NCI-H510A (cell line): ENCODE results near the gene KNDC1.
"Not testable (repeated sequence)": the region's sequence is repeated elsewhere in the genome, so short reads cannot be mapped to it uniquely, and the experiment has no call there.

Experiments
- DNase-seq: peaks from one replicate; lab custom pipeline; 2025; lab: John Stamatoyannopoulos, UW

The KNDC1 gene

DNA sequence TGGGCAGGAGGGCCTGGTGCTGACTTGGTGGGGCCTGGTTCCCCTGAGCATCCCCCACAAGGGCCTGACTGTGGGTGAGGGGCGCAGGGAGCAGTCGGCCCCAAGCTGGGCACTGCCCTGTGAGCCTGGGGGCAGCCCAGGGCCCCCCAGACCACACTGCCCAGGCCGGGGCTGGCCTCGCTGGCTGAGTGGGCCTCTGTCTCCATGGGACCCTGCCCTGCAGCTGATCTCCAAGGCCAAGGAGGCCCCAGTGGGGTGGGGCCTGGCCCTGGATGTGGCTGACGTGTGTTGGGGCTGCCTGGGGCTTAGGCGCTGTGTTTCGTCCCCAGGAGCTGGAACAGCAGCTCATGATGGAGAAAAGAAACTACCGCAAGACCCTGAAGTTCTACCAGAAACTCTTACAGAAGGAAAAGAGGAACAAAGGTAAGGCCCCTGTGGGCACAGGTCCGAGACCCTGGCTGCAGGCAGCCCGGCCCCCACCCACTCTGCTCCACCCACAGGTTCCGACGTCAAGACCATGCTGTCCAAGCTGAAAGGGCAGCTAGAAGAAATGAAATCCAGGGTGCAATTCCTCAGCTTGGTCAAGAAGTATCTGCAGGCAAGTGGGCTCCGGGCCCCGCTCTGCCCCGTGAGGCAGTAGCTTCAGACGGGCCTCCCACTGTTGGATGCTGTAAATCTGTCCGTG is 46.5 kb downstream of the KNDC1 start:
- no peak for DNase-seq

DNA sequence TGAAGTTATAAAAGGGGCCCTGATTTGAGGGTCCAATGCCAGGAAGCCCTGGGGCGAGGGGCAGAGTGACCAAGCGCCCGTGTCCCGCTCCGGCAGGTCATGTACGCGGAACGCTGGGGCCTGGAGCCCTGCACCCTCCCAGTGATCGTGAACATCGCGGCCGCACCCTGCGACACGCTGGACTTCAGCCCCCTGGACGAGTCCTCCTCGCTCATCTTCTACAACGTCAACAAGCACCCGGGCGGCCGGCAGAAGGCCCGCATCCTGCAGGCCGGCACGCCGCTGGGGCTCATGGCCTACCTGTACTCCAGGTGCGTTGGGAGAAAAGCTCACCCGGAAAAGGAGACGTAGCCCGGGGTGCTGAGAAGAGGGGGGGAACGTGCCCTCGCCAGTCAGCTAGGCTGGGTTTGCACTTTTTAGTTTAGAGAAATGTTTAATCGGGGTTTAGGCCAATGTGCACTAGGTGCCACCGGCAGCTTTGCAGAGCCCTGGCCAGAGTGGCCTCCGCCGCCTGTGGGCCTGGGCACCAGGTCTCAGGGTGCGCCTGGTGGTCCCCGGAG is 47.1 kb downstream of the KNDC1 start:
- no peak for DNase-seq

DNA sequence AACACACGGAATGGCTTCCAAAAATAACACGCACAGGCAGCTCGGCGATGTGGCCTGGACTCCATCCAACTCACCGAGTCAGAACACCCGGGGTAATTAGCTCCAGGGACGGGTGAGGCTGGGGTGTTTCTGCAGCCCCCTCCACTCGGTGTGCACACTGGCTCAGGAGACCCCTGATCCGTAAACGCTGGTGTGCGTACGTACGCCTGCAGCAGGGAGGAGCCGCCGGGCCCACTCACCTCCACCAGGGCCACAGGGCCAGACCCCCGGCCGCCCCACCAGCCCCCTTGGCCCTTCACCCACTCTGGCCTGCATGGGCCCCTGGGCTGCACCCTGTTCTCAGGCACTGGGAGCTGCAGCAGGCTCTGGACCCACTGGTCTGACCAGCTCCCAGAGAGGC is 47.6 kb downstream of the KNDC1 start:
- DNase-seq = no peak

DNA sequence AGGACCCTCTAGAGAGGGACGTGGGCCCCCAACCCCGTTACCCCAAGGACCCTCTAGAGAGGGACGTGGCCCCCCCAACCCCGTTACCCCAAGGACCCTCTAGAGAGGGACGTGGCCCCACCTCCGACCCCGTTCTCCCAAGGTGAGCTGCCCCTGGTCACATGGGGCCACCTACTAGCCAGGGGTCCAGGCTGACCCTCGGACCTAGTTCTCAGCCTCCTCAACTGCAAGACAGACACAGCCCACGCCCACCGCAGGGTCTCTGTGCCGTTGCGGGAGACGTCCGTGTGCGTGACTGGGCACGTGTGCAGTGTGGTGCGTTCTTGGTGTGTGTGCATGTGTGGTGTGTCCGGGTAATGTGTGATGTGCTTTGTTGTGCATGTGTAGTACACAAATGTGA is 48.4 kb downstream of the KNDC1 start:
- DNase-seq = no peak

DNA sequence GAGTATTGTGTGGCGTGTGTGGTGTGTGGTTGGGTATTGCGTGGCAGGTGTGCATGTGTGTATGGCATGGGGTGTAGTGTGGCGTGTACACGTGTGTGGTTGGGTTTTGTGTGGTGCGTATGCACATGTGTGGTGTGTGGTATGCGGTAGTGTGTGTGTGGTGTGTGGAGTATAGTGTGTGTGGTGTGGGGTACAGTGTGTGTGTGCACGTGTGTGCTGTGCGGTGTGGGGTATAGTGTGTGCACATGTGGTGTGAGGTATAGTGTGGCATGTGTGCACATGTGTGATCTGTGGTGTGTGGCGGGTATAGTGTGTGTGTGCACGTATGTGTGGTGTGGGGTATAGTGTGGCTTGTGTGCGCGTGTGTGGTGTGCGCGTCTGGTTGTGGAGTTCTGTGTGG is 49.1 kb downstream of the KNDC1 start:
- no peak for DNase-seq

DNA sequence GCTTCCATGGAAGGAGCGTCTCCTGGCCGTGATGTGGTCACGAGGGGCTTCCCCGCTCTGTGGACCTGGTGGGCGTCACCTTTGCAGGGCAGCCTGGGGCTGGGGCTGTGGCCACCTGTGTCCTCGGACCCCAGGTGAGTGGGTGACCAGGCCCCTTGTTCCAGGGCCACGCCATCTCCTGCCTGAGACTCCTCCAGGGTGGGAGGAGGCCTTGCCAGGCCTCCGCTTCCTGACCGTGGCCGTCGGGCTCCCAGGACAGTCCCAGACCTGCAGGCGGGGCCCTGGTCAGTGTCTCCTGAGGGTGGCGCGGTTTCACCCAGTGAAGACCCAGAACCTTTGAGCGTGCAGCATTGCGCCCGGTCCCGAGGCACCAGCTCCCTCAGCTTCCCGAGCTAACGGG is 49.6 kb downstream of the KNDC1 start:
- no peak for DNase-seq

DNA sequence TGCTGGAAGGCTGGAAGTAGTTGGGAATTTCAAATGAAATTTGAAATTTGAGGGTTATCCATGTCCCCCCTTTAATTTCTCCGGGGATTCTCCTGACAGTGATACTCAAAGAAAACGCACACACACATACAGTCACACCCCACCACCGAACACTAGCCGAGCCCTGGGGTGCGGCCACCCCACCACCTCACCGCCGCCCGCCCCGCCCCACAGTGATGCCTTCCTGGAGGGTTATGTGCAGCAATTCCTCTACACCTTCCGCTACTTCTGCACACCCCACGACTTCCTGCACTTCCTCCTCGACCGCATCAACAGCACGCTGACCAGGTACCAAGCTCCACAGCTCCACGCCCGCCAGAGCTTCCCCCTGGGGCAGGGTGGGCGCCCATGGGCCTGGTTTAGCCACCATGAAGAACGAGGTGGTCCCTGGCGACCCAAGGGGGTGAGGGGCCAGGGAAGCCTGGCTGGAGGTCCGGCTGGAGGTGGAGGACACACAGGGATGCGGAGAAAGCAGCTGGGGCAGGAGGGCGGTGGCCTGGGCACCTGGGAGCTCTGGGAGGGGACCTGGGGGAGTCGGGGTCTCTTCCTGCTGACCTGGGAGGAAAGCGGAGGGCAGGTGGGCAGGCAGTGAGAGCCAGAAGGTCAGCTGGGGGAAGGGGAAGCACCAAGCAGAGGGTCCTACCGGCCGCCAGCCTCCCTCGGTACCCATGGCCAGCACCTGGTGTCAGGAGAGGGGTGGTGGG is 50.5 kb downstream of the KNDC1 start:
- no peak for DNase-seq

DNA sequence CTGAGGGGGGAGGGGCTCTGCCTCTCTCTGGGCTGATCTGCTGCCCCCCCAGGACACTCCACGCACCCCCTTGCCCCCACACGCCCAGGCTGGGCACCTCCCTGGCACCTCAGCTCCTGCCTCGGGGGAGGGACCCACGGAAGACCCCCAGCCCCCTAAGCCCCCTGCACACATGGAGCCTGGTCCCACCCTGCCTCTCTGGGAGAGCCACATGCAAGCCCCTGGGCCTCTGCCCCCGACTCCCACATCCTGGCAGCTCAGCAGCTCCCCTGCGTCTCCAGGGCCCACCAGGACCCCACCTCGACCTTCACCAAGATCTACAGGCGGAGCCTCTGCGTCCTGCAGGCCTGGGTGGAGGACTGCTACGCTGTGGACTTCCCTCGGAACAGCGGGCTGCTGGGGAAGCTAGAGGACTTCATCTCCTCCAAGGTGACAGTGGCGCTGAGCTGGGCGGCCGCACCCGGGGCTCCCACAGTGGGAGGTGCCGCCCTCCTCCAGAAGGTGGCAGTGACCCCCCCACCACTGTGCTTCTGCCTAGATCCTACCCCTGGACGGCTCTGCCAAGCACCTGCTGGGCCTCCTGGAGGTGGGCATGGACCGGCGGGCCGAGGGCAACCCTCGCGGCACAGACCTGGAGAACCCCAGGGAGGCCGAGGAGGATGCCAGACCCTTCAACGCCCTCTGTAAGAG is 51.3 kb downstream of the KNDC1 start:
- no peak for DNase-seq

DNA sequence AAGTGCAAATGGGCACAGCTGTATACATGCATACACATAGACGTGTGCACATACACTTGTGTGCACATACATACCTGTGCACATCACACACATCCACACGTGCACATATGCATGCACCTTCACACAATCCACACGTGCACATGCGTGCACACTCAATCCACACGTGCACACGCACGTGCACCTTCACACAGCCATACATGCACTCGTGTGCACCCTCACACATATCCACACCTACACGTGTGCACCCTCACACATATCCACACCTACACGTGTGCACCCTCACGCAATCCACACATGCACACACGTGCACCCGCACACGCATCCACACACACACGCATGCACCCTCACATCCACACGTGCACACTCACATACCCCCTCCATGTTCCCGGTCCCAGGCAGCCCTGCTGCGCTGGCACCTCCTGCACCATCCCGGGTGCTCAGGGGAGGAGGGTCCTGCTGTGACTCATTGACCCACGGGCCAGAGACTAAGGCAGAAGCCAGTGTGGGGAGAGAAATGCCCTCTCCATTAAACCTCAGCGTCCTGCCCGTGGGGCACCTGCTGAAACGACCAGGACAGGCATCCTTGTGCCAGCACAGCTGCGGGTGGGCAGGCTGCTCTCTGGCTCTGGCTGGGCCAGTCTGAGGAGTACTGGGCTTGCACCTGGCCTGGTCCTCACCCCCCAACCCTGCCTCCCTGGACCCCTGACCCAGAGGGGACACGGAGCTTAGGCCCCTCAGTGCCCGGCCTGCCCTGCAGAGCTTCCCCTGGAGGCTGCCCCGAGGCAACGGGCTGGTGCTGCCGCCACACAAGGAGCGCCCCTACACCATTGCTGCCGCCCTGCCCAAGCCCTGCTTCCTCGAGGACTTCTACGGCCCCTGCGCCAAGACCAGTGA is 52.2 kb downstream of the KNDC1 start:
- no peak for DNase-seq

DNA sequence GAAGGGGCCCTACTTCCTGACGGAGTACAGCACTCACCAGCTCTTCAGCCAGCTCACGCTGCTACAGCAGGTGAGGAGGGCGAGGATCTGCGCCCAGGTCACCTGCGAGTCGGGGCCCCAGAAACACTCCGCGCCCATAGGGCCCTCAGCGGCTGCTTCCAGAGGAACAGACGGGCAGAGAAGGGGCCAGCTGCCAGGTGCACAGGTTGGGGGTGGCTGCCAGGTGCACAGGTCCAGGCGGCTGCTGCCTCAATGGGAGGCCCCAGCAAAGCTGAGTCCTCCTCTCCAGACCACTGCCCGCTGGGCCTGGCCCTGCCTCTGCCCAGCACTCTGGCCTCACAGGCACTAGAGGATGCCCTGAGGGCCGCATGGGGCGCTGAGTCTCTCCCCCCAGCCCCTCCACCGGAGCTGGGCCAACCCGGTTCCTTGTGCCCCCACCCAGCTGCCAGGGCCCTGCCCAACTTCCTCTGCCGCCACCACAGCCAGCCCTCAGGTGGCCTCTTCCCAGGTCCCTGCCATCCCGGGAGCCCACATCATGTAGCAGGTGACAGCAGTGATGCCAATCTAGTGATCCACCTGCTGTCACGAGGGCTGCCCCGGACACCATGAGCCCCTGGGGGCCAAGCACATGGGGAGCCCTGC is 53.0 kb downstream of the KNDC1 start:
- DNase-seq = no peak

DNA sequence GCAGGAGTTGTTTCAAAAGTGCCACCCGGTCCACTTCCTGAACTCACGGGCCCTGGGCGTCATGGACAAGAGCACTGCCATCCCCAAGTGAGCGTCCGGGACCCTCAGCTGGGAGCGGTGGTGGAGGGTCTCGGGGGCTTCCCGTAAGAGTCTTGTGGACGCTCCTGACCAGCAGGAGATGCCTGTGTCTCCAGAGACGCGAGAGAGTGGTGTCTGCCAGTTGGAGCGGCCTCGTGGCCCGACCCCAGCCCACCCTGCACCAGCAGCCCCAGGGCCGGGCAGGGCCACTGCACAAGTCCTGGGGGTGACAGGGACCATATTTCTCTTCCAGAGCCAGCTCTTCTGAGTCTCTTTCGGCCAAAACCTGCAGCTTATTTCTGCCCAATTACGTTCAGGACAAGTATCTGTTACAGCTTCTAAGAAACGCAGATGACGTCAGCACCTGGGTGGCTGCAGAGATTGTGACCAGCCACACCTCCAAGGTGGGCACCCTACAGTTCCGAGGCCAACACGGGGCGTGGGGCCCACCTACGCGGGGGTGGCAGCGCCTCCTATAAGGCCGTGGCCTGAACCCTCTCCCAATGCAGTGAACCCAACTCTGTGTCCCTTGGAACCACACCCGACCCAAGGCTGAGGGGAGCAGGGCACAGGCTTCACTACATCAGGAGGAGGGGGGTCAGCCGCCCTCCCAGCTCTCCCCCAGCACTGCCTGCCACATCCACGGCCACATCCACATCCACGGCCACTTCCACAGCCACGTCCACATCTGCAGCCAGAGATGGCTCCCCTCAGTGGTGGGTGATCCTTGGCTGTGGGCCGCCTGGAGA is 53.8 kb downstream of the KNDC1 start:
- DNase-seq = no peak

DNA sequence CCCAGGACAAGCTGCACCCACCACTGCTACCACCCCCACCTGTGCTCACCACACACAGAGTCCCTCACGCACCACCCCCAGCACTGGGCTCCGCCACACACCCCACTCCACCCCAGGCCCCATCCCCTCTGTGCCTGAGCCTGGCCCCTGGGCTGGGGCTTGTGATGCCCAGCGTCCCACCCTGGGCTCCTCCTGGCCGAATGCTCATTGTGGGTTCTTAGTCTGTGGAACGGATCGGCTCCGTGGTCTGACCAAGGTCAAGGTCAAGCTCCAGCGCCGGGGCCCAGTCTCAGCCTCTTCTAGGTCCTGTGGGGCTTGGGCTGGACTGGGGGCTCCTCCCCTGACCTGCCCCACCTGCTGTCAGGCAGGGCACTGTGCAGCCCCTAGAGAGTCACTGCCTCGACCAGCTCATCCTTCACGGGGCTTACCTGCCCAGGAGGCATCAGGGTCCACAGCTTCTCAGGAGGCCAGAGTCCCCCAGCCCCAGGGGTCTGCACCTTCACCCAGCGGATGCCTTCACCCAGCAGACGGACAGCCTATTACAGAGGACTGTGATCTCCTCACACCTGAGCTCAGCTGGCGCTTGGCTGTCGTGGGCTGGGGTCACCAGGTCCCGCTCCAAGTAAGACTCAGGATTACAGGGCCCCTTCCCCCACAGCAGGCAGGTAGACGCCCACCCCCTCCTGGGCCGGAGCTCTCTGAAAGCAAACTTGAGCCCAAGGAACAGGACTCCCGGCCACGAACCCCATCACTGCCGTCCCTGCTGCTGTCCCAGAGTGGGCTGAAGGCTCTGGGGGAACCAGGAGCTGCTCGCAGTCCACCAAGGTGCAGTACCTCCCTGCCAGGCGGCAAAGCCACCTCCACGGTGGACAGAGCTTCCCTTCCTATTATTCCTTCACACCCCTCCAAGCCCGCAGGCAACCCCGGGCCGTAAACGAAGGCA is 54.7 kb downstream of the KNDC1 start:
- no peak for DNase-seq

DNA sequence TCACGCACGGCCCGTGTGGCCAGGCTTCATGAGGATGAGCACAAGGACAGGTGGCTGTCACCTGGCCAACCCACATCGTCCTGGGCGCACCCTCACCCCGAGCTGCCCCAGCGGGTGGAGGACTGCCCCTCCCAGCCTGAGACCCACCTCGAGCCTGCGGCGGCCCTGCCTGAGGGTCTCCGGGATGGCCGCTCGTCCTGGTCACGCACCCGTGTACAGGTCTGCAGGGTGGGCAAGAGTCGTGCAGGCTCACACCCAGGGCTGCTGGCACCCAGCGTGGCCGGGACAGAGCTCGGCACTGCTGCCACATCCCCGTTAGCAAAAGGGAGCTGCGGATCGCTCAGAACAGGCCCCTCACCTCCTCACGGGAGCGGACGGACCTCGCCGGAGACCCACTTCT is 55.6 kb downstream of the KNDC1 start:
- DNase-seq = no peak

DNA sequence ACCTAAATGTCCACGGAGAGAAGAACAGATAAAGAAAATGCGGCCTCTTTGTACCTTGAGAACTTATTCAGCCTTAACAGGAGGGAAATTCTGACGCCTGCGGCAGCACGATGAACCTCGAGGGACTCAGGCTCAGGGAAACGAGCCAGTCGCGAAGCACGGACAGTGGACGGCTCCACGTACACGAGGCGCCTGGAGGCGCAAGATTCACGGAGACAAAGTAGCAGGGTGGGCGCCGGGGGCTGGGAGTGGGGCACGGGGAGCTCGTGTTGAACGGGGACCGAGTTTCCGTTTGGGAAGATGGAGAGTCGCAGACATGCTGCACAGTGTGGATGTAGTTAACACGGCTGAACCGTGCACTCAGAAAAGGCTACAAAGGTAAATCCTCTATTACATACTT is 56.8 kb downstream of the KNDC1 start:
- DNase-seq = no peak

DNA sequence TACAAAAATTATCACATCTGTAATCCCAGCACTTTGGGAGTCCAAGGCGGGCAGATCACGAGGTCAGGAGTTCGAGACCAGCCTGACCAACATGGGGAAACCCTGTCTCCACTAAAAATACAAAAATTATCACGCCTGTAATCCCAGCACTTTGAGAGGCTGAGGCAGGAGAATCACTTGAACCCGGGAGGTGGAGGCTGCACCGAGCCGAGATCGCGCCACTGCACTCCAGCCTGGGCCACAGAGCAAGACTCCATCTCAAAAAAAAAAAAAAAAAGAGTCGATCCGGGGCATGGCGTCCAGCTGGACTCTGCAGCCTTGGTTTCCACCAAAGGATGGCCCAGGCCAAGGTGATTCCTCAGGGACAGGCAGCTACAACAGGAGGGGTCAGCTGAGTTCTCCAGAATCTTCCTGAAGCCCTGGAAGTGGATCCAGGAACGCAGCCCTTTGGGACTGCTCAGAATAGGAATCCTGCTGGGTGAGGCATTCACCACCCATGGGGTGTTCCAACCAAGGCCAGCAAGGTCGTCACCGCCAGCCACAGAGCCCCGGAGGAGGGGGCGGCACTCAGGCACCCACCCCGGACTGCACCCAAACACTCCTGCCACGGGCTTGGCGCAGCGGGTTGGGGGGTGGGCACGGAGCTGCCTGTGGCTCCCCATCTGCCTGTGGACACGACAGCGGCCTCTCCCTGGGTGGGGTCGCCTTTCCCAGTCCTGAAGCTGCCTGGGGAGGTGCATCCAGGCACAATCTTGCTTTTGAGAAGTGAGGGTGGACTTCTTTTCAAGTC is 58.0 kb downstream of the KNDC1 start:
- no peak for DNase-seq

DNA sequence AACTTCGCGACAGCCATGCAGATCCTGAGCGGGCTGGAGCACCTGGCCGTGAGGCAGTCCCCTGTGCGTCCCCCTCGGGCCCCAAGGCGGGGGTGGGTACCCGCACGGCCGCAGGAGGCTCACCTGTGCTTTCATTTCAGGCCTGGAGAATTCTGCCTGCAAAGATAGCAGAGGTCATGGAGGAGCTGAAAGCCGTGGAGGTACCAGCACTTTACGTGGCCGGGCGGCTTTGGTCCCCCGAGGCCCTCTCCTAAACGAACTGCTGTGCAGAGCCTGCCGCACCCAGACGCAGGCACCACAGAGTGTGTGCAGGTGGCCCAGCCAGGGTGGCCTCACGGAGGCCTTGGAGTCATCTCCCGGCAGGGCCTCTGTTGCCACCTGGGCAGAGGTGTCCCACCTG is 58.9 kb downstream of the KNDC1 start:
- DNase-seq = no peak

DNA sequence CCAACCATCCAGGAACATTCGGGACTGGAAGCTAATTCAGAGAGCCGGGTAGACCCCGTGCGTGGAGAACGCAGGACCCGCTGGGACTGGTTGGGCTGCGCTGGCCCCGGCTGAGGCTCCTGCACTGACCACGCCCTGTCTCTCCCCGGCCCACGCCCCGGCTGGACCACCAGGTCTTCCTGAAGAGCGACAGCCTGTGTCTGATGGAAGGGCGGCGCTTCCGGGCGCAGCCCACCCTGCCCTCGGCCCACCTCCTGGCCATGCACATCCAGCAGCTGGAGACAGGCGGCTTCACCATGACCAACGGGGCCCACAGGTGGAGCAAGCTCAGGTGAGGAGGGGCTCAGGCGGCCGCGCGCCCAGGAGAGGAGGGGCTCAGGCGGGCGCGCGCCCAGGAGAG is 59.8 kb downstream of the KNDC1 start:
- no peak for DNase-seq

DNA sequence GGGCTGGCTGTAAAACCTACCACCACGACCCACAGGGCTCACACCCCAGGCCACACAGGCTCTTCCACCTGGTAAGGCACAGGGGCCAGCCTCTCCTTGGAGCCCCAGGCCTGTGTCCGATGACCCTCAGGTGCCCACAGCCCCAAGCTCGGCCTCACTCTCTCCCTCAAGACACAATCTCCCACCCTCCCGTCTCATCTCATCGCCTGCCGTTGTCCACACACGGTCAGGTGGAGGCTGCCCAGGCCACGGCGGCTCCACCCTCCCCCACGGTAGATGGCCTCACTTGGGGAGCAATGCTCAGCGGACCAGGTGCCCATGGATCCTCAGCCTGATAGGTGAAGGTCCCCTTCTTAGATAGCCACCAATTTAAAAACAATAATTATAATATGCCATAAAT is 61.3 kb downstream of the KNDC1 start:
- no peak for DNase-seq

DNA sequence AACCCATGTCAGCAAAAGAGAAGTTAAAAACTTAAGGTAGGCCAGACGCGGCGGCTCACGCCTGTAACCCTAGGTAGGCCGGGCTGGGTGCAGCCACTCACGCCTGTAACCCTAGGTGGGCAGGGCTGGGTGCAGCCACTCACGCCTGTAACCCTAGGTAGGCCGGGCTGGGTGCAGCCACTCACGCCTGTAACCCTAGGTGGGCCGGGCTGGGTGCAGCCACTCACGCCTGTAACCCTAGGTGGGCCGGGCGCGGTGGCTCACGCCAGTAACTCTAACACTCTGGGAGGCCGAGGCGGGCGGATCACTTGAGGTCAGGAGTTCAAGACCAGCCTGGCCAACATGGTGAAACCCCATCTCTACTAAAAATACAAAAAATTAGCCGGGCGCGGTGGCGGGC is 61.7 kb downstream of the KNDC1 start:
- not testable (repeated sequence) for DNase-seq
